ENCODE measurements around the gene CNTN6. TPM values are rescaled to one million over a fixed set of nuclear protein-coding genes. Genes with fewer than 3 reads are reported as not detected.

The CNTN6 gene
- total RNA-seq, 2 experiments from 2014 or later = not detected

DNA sequence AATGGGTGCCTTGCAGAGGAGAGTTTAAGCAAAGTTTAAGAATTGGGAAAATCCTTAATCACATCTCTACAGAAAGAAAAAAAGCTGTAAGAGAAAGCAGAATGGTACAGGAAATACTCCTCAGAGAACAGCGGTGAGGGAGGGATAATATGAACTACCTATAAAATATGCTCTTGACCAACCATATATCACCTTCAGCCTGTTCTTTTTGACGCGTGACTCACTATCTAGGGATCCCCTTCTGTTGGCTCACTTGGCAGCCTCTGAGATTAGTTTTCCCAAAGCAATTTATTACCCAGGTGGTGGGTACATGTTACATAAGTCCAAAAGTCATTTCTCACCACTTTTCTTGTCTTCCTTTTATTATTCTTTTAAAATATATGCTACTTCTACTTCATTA, 97.7 kb downstream of the CNTN6 start:
- CTCF ChIA-PET = no interaction called here
- no peaks in the 10 kb centered on the region for H3K27me3 Mint-ChIP-seq (ENCODE audit: low read depth)
- intact Hi-C loops (cut with micrococcal nuclease) = no loop called here
- no peak overlapping the region for H3K27ac Mint-ChIP-seq
- H3K4me3 Mint-ChIP-seq = no peak overlapping the region
- no peaks in the 10 kb centered on the region for H3K4me1 Mint-ChIP-seq (ENCODE audit: low read depth)
- H3K36me3 Mint-ChIP-seq (ENCODE audit: low read depth) = no peaks in the 10 kb centered on the region
- H3K9me3 Mint-ChIP-seq = no peaks in the 10 kb centered on the region
- DNase-seq = no peak

DNA sequence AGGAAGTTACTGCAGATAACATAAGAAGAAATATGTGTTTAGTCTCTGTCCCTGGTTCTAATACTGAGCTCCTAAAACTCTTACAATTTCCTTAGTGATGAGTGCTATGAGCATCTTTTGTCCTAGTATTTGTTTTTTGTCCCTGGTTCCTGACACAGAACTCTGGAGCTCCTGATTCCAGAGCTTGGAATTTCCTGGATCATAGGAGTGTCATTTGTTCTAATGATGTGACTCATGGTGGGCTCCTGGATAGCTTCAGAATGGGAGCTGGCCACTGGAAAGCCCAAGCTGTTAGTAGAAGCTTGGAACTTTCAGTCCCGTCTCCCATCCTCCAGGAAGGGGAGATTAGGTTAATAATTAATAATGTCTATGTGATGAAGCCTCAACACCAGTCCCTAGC, 98.2 kb downstream of the CNTN6 start:
- no peaks in the 10 kb centered on the region for H3K9me3 Mint-ChIP-seq
- H3K36me3 Mint-ChIP-seq (ENCODE audit: low read depth) = no peaks in the 10 kb centered on the region
- CTCF ChIA-PET = no interaction called here
- no peak overlapping the region for H3K27ac Mint-ChIP-seq
- no peaks in the 10 kb centered on the region for H3K4me1 Mint-ChIP-seq (ENCODE audit: low read depth)
- no peaks in the 10 kb centered on the region for H3K27me3 Mint-ChIP-seq (ENCODE audit: low read depth)
- H3K4me3 Mint-ChIP-seq = no peak overlapping the region
- DNase-seq = no peak
- intact Hi-C loops (cut with micrococcal nuclease) = no loop called here

DNA sequence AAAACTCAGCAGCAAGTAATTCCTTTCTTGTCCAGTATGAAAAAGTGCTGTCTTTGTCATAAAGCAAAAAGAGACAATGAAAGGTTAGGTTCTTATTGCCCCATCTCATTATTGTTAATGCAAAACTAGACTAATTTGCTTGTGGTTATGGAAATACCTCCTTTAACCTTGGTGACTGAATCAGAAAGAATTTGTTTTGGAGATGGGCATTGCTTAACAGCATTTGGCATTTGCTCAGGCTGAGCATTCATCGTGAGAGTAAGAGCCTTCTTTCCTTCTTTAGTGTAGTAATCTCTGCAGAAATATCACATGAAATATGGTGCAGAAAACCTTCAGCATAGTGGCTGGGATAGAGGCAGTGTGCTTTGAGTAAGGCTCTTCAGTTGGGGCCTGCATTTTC, 103.1 kb downstream of the CNTN6 start:
- peaks cover 1% of the 10 kb centered on the region for H3K9me3 Mint-ChIP-seq
- intact Hi-C loops (cut with micrococcal nuclease) = no loop called here
- CTCF ChIA-PET = interaction anchor here (0.6 kb wide), 1 partner anchor 886 kb away, joined by 4 read pairs; no protein-coding TSS in a partner anchor
- H3K36me3 Mint-ChIP-seq (ENCODE audit: low read depth) = no peaks in the 10 kb centered on the region
- no peaks in the 10 kb centered on the region for H3K27me3 Mint-ChIP-seq (ENCODE audit: low read depth)
- H3K4me1 Mint-ChIP-seq (ENCODE audit: low read depth) = no peaks in the 10 kb centered on the region
- no peak overlapping the region for H3K27ac Mint-ChIP-seq
- DNase-seq = no peak
- H3K4me3 Mint-ChIP-seq = no peak overlapping the region

DNA sequence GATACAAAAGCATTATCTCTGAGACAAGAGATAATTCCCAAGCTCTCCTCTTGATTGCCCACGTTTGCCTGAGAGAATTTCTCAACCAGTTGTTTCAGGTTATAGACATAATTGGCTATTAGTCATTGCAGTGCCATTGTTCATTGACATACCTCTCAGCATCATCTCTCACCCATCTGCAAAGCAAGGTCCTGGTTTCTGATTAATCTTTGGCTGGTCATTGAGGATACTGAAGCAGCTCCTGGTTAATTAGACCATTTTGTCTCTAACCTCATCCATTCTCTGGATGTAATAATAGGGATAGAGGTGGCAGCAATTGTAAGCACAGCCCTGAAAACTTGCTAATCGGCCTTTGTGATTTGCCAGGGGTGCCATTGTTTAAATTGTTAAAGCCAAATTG, 104.2 kb downstream of the CNTN6 start:
- Mint-ChIP-seq H3K4me1 (ENCODE audit: low read depth) (no peaks in the 10 kb centered on the region), H3K36me3 (ENCODE audit: low read depth) (no peaks in the 10 kb centered on the region), H3K9me3 (peaks cover 1% of the 10 kb centered on the region), H3K27ac (no peak overlapping the region), H3K27me3 (ENCODE audit: low read depth) (no peaks in the 10 kb centered on the region), H3K4me3 (no peak overlapping the region)
- CTCF ChIA-PET = no interaction called here
- intact Hi-C loops (cut with micrococcal nuclease) = no loop called here
- no peak for DNase-seq

DNA sequence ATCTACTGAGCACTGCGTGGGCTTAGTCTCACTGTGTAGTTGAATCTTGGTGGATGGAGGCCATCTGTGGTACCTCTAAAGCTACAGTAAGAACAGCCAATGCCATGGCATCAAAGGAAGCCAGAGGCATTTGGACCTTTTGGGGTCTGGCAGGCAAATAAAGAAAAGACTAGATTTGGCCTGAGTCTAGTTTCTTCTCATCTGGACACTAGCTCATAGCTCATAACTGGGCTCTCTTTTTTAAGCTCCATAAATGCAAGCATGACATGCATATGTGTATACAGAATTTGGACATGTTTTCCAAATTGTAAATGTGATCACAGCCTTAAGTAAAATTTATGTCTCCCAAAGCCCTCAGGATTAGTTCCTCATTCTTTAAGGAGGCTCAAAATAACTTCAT, 107.5 kb downstream of the CNTN6 start:
- Mint-ChIP-seq H3K27ac (no peak overlapping the region), H3K9me3 (peaks cover 1% of the 10 kb centered on the region), H3K36me3 (ENCODE audit: low read depth) (no peaks in the 10 kb centered on the region), H3K4me1 (ENCODE audit: low read depth) (no peaks in the 10 kb centered on the region), H3K27me3 (ENCODE audit: low read depth) (no peaks in the 10 kb centered on the region), H3K4me3 (no peak overlapping the region)
- DNase-seq = no peak
- intact Hi-C loops (cut with micrococcal nuclease) = no loop called here
- CTCF ChIA-PET = no interaction called here

DNA sequence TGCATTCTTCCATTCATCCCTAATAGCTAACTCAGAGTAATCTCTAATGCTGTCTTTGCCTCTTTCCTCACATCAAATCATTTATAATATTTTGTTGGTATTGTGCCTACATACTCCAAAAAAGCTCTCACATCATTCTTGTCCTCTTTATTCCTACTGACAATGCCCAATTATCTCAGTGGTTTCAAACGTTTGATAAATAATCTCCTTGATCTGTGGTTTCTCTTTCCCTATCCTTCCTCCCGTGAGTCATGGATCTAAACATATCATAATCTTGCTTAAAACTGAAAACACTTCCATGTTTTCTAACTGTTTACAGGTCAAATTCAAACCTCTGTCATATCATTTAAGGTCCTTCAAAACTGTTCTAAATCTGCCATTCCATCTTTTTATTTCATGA, 115.1 kb downstream of the CNTN6 start:
- no peak for DNase-seq
- intact Hi-C loops (cut with micrococcal nuclease) = no loop called here
- Mint-ChIP-seq H3K36me3 (ENCODE audit: low read depth) (no peaks in the 10 kb centered on the region), H3K4me1 (ENCODE audit: low read depth) (no peaks in the 10 kb centered on the region), H3K9me3 (no peaks in the 10 kb centered on the region), H3K27ac (no peak overlapping the region), H3K27me3 (ENCODE audit: low read depth) (no peaks in the 10 kb centered on the region), H3K4me3 (no peak overlapping the region)
- CTCF ChIA-PET = no interaction called here

DNA sequence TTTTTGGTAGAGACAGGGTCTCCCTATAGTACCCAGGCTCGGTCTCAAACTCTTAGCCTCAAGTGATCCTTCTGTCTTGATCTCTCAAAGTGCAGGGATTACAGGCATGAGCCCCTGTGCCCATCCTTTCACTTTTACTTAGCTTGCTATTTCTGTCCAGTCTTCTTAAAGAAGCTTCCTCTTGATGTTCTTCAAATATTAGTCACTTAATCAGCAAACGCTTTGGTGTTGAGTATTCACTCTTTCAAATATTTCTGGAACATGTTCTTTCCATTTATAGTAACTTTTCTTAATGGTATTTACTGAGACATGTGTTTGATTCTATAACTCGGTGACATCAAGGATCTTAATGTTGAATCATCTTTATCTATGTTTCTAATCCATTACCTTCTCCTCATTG, 122.1 kb downstream of the CNTN6 start:
- Mint-ChIP-seq H3K36me3 (ENCODE audit: low read depth) (no peaks in the 10 kb centered on the region), H3K27me3 (ENCODE audit: low read depth) (no peaks in the 10 kb centered on the region), H3K9me3 (no peaks in the 10 kb centered on the region), H3K4me3 (no peak overlapping the region), H3K27ac (no peak overlapping the region), H3K4me1 (ENCODE audit: low read depth) (no peaks in the 10 kb centered on the region)
- no peak for DNase-seq
- intact Hi-C loops (cut with micrococcal nuclease) = no loop called here
- CTCF ChIA-PET = no interaction called here

DNA sequence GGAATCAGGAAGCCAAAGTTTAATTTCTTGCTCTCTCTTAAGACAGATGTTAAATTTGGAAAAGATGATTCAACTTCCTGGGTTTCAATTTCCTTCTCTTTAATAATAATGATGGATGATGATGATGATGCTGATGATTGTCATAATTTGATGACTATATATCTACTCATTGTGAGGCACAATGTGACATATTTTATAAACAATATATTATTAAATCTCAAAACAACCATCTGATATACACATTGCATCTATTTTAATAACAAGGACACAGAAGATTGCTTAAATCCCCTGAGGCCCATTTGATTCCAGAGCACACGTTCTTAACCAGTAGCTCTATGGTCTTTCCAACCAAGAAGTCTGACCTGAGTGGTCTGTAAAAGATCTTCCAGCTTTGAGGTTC, 124.0 kb downstream of the CNTN6 start:
- no peak overlapping the region for H3K27ac Mint-ChIP-seq
- intact Hi-C loops (cut with micrococcal nuclease) = no loop called here
- H3K4me3 Mint-ChIP-seq = no peak overlapping the region
- CTCF ChIA-PET = no interaction called here
- H3K36me3 Mint-ChIP-seq (ENCODE audit: low read depth) = no peaks in the 10 kb centered on the region
- H3K9me3 Mint-ChIP-seq = no peaks in the 10 kb centered on the region
- no peaks in the 10 kb centered on the region for H3K4me1 Mint-ChIP-seq (ENCODE audit: low read depth)
- H3K27me3 Mint-ChIP-seq (ENCODE audit: low read depth) = no peaks in the 10 kb centered on the region
- DNase-seq = no peak

DNA sequence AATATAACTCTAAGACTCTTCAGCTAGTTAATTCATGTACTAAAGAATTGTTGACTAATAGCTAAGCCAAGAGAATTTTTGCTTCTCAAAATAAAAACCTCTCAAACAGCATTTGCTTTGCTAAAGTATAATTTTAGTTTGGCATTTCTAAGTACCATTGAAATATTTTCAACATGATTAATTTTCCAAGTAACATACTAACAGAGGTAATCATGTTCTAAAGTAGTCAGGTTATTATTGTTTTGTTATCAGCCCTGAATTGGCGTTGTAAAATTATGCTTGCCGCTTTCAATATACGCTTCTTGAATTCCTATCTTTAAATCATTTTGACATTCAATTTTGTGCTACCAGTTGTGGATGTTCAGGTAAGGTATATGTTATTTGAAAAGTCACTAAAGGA, 134.3 kb downstream of the CNTN6 start:
- H3K9me3 Mint-ChIP-seq = no peaks in the 10 kb centered on the region
- DNase-seq = no peak
- intact Hi-C loops (cut with micrococcal nuclease) = no loop called here
- H3K36me3 Mint-ChIP-seq (ENCODE audit: low read depth) = no peaks in the 10 kb centered on the region
- CTCF ChIA-PET = no interaction called here
- H3K4me3 Mint-ChIP-seq = no peak overlapping the region
- H3K4me1 Mint-ChIP-seq (ENCODE audit: low read depth) = no peaks in the 10 kb centered on the region
- H3K27me3 Mint-ChIP-seq (ENCODE audit: low read depth) = no peaks in the 10 kb centered on the region
- no peak overlapping the region for H3K27ac Mint-ChIP-seq

DNA sequence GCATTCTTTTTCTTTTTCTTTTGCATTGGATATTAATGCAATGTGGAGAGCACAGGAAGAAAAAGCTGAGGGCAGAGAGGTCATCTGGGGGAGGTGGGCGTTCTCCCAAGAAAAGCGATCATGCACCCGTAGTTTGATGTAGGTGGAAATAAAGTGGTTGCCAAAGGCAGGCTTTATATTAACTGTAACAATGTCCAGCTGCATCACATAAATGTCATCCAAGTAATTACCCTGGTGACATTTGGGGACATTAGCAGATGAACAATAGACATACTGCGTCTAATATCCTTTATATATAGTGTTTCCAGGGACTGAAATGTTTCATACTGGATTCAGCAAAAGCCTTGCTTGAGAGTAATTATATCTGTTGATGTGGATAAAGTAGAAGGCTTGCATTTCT, 135.5 kb downstream of the CNTN6 start:
- Mint-ChIP-seq H3K27me3 (ENCODE audit: low read depth) (no peaks in the 10 kb centered on the region), H3K9me3 (no peaks in the 10 kb centered on the region), H3K4me1 (ENCODE audit: low read depth) (no peaks in the 10 kb centered on the region), H3K27ac (no peak overlapping the region), H3K4me3 (no peak overlapping the region), H3K36me3 (ENCODE audit: low read depth) (no peaks in the 10 kb centered on the region)
- CTCF ChIA-PET = no interaction called here
- intact Hi-C loops (cut with micrococcal nuclease) = no loop called here
- no peak for DNase-seq

DNA sequence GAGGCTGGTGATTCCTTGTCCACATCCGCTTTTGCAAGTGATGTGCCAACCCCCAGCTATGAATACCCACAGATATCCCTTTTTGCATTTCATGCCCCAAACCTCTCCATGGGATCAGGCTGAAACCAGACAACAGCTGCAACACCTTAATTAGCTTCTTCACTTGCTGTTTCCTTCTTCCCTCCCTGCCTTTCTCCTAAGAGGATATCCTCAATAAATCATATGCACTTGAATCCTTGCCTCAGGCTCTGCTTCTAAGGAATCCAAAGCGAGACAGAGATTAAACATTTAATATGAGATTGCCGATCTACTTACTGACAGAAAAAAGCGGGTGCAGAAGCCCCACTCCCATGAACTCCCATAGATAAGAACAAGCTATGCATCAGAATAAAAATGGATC, 138.1 kb downstream of the CNTN6 start:
- CTCF ChIA-PET = no interaction called here
- no peak overlapping the region for H3K4me3 Mint-ChIP-seq
- intact Hi-C loops (cut with micrococcal nuclease) = no loop called here

DNA sequence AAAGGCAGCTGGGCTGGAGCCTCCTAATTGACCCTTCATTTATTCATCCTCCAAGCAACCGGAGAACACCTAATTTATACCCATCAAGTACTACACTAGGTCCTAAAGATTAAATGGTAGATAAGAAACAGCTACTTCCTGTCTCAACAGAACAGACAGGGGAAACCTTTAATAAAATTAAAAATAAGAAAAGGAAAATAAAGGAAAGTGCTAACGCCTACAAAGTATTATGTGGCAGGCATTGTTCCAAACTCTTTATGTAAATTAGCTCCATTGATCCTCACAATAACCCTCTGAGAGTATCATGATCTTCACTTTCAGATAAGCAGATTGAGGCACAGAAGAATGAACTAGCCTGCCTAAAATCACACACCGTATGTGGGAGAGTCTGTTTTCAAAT, 139.5 kb downstream of the CNTN6 start:
- DNase-seq = no peak
- CTCF ChIA-PET = no interaction called here
- Mint-ChIP-seq H3K4me1 (ENCODE audit: low read depth) (no peaks in the 10 kb centered on the region), H3K4me3 (no peak overlapping the region), H3K9me3 (no peaks in the 10 kb centered on the region), H3K27me3 (ENCODE audit: low read depth) (no peaks in the 10 kb centered on the region), H3K36me3 (ENCODE audit: low read depth) (no peaks in the 10 kb centered on the region), H3K27ac (no peak overlapping the region)
- intact Hi-C loops (cut with micrococcal nuclease) = no loop called here

More for the DNA sequence above, 138.1 kb downstream of the CNTN6 start:
- no peaks in the 10 kb centered on the region for H3K4me1 Mint-ChIP-seq (ENCODE audit: low read depth)
- no peak overlapping the region for H3K27ac Mint-ChIP-seq
- no peaks in the 10 kb centered on the region for H3K9me3 Mint-ChIP-seq
- no peaks in the 10 kb centered on the region for H3K36me3 Mint-ChIP-seq (ENCODE audit: low read depth)
- no peaks in the 10 kb centered on the region for H3K27me3 Mint-ChIP-seq (ENCODE audit: low read depth)
- no peak for DNase-seq

DNA sequence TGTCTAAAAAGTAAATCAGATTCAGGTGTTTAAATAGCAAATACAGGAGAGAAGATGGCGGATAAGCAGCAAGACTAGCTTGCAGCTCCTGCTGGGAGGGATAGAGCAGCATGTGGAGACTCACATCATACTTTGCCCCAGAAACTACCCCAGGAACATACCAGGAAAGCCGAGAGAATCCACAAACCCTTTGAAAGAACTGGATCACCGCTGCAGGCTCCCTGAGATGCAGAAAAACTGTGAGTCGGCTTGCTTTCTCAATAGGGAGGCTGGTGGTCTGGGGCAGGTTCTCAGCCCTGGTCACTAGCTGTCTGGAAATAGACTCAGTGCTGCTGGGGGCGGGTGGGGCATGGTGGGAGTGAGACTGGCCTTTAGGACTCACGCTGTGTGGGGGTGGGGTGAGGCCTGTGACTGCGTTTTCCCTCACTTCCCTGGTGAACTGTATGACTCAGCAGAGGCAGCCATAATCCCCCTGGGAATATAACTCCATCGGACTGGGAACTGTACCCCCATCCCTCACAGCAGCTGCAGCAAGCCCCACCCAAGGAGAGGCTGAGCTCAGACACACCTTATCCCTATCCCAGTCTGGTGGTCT, 142.8 kb downstream of the CNTN6 start:
- Mint-ChIP-seq H3K4me3 (no peak overlapping the region), H3K9me3 (no peaks in the 10 kb centered on the region), H3K27ac (no peak overlapping the region), H3K4me1 (ENCODE audit: low read depth) (no peaks in the 10 kb centered on the region), H3K36me3 (ENCODE audit: low read depth) (no peaks in the 10 kb centered on the region), H3K27me3 (ENCODE audit: low read depth) (no peaks in the 10 kb centered on the region)
- CTCF ChIA-PET = no interaction called here
- DNase-seq = no peak
- intact Hi-C loops (cut with micrococcal nuclease) = no loop called here
